Kidney capillary endothelial cell (primary cell): ENCODE measurements around the gene RNF103.
"Not testable (repeated sequence)": the region's sequence is repeated elsewhere in the genome, so short reads cannot be mapped to it uniquely, and the experiment has no call there.

ENCODE experiments used
- DNase-seq: peaks from one replicate; pipeline ENCODE4 v3.0.0-alpha.2; 2018; ENCODE audit warnings: low spot score

Gene RNF103, protein sequence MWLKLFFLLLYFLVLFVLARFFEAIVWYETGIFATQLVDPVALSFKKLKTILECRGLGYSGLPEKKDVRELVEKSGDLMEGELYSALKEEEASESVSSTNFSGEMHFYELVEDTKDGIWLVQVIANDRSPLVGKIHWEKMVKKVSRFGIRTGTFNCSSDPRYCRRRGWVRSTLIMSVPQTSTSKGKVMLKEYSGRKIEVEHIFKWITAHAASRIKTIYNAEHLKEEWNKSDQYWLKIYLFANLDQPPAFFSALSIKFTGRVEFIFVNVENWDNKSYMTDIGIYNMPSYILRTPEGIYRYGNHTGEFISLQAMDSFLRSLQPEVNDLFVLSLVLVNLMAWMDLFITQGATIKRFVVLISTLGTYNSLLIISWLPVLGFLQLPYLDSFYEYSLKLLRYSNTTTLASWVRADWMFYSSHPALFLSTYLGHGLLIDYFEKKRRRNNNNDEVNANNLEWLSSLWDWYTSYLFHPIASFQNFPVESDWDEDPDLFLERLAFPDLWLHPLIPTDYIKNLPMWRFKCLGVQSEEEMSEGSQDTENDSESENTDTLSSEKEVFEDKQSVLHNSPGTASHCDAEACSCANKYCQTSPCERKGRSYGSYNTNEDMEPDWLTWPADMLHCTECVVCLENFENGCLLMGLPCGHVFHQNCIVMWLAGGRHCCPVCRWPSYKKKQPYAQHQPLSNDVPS

DNA sequence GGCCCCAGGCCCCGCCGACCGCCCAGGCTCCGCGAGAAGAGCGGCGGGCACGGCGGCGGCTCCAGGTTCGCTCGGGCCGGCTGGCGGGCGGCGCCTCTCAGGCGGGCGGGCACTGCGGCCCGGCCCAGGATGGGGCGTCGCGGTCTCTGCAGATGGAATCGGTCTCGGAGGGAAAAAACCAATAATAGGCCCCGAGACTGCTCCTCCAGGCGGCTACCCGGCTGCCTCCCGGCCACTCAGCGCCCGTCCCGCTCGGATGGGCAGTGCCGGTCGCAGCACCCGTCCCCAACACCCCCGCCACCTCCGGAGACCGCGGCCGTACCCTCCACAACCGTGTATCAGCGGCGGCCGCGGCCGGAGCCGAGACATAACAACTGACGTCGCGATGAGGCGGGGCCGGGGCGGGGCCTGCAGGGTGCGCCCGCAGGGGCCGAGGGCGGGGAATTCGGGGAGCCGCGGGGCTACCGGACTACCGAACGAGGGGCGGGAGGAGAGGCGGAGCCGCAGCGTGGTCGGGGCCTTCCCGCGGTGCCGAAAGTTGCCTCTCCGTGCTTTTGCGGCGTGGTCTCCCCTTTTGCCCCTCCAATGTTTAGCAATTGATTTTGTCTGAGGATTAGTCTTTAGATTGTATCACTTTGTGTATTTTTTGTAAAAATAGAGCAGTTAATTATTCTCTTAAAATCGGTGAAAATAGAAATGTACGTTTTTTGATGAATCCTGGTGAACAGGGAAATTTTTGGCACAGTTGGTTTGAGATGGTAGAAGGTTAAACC is at the start of gene RNF103:
Gene RNF103 (minus strand): TSS at position 372 of the 773 bp plus-strand sequence. CDS start 979 bp downstream, outside the sequence.
- DNase-seq, result peak; percentile 73

DNA sequence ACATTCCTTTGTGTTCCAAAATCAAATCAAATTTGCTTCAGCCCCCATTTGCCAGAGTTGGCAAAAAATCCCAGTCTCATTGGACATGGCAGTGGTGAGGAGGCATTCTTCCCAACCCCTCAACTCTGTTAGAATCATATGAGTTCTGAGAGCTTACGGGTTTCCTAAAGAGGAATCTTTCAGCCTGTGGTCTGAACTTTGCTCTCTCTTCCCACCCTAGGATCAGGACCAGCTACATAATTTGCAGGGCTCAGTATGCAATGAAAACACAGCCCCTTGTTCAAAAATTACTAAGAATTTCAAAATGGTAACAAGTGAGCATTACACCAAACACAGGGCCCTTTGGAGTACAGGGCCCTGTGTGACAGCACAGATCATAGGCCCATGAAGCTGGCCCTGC is 49.3 kb upstream of the RNF103 start:
- no peak for DNase-seq

DNA sequence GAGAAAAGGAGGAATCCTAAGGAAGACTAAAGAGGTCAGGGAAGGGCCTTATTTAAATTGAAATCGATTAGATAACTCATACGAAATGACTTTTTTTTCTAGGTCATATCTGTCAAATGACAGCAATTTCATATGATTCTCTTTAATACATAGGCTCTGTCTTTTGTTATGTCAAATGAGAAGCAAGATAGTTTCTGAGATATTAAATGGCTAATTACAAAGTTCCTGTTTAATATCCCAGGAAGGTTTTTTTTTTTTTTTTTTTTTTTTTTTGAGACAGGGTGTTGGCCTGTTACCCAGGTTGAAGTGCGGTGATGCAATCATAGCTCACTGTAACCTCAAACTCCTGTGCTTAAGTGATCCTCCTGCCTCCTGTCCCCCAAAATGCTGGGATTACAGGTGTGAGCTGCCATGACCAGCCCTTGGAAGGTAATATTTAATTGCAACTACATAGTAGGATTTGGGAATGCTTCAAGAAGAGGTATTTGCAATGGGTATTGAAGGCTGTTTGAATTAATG is 48.4 kb upstream of the RNF103 start:
- DNase-seq, result no peak

DNA sequence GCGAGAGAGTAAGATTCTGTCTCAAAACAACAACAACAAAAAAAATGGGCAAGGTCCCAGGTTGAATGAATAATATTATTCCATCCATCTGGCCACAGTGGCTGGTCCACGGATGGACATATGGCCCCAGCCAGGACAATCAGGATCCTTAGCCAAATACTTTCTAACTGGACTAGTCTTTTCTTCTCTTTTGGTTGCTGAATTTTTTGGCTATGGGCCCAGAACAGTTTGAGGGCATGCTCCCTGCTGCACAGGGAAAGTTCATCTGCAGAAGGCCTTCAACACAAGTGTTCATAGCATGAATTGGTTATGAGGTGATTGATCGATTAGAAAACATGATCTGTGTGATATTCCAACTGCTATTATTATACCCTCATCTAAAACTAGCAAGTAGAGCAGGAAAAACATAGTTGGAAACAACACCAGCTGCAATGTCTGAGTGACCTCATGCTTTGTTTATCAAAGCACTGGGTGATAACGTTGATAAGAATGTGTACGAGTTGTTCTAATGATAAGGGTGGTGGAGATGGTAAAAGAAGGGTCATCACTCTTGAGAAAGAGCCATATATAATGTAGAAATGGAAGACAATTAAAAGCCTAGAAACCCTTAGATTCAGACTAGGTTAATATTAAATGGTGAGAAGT is 47.8 kb upstream of the RNF103 start:
- DNase-seq, result no peak

- DNase-seq, result not testable (repeated sequence)
Measured at GRCh38 chr2:86669323-86669722, 45.7 kb upstream of the RNF103 start.

DNA sequence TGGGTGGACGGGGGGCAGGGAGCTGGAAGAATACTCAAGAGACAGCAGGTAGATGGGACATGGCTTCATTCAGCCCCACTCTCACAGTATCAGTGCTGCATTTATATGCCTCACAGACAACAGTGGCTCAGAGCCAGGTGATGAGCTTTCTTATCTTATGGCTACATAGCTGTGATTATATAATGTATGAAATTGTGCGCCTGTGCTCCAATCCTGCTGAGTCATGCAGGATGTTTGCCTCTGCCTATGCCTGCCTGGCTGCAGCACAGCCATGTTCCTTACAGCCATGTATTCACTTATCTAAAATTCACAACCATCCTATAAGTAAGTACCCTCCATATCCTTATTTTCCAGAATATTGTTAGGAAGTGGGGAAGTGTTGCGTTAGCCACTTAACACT is 37.7 kb upstream of the RNF103 start:
- no peak for DNase-seq

DNA sequence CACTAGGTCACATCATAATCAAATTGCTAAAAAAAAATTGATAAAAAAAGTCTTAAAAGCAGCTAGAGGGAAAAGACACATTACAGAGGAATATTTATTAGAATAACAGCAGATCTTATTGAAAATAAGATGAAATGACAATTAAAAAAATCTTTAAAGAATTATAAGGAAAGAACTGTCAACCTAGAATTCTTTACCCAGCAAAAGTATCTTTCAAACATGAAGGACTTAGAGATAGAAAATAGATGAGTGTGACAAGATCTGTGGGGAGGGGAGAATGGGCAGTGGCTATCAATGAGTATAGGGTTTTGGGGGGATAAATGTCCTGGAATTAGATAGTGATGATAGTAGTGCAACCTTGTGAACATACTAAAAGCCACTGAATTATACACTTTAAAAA is 26.5 kb upstream of the RNF103 start:
- DNase-seq, result no peak

DNA sequence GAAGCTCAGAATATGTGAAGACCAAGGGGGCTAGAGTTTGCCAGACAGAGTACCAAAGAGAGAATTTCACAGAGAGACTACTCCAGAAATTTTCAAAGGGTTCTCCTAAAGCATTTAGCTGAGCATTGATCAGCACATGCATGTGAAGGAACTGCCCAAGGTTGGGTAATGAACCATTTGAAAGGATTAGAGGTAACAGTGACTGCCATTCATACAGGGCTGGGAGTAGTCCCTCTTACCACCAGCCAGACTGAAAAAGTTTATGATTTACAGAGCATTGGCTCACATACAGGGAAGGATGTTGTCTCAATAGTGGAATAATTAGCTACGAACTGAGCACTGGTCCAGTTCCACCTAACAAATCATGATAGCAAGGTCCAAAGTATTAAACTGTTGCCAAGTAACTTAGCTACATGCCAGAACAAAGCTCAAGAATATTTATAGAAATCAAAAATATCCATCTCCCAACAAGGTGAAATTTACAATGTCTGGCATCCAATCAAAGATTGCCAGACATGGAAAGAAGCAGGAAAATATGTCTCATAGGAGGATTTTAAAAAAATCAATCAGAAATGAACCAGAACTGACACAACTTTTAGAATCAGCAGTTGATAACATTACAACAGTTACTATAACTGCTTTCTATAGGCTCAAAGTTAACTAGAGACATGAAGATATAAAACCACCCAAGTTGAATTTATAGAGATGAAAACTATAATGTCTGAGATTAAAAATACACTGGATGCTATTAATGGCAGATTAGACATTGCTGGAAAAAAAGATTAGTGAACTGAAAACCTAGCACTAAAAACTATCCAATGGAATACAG is 25.7 kb upstream of the RNF103 start:
- no peak for DNase-seq

DNA sequence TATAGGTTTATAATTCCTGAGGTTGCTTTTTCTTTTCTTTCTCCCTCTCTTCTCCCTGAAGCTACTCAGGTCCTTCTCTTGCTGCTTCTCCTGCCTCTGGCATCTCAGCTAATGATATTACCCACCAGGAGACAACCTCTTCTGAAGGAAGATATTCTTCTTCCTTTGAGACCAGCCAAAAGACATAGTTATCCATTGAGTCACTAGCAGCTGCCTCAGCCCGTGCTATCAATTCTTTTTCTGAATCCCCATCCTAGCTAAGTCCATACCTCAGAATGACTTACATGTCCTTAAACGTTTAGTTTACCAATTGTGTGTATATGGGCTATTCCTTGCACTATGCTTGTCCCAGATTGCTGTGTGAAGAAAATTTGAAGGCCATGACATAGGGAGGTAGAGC is 25.0 kb upstream of the RNF103 start:
- no peak for DNase-seq

- no peak for DNase-seq
Measured at GRCh38 chr2:86646865-86647264, 23.2 kb upstream of the RNF103 start.

- DNase-seq, result no peak
Measured at GRCh38 chr2:86646329-86646728, 22.7 kb upstream of the RNF103 start.

GRCh38 chr2:86645752-86646151 is 22.1 kb upstream of the RNF103 start:
- DNase-seq, result no peak

- no peak for DNase-seq
Measured at GRCh38 chr2:86638712-86639111, 15.0 kb upstream of the RNF103 start.

- no peak for DNase-seq
Measured at GRCh38 chr2:86636842-86637241, 13.2 kb upstream of the RNF103 start.

DNA sequence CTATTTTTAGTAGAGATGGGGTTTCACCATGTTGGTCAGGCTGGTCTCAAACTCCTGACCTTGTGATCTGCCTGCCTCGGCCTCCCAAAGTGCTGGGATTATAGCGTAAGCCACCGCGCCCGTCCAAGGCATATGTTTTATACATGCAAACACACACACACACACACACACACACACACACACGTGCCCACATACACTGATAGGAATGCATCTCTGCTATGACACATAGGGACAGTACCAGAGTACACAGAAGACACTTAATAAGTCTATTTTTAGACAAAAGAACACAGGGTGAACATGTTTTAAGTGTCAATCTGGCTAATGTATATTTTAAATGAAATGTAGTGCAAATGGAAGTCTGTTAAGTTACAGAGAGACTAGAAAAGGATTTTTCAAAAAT is 10.7 kb upstream of the RNF103 start:
- DNase-seq, result no peak

GRCh38 chr2:86633155-86633651 is 9.5 kb upstream of the RNF103 start:
- DNase-seq, result no peak

GRCh38 chr2:86632672-86633071 is 9.0 kb upstream of the RNF103 start:
- no peak for DNase-seq

DNA sequence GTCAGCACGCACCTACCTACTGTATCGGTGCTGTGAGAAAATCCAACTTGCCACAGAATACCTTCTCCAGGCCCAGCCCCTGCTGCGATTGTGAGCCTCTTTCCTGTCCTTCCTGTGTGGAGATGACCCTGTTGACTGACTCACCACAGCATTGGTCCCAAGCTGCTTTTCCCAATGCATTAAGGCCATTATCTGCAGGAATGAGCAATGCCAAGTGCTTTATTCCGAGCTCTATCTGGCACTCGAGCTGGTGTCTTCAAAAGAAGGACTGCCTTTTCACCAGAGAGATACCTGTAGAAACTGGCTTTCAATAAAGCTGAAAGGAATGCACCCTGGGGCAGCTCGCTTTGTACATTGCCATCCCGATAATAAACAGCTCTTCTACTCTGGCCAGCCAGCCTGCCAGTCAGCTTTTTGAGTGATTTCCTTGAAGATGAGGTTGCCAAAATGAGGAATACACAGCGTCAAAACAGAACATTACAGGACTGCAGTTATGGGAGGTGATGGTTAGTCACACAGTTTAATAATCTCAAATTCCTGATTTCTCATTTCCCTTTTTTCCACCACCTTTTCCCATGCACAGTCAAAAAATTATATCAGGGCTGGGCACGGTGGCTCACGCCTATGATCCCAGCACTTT is 8.3 kb upstream of the RNF103 start:
- peak; percentile 56 for DNase-seq

GRCh38 chr2:86628091-86628522 is 4.4 kb upstream of the RNF103 start:
- no peak for DNase-seq

DNA sequence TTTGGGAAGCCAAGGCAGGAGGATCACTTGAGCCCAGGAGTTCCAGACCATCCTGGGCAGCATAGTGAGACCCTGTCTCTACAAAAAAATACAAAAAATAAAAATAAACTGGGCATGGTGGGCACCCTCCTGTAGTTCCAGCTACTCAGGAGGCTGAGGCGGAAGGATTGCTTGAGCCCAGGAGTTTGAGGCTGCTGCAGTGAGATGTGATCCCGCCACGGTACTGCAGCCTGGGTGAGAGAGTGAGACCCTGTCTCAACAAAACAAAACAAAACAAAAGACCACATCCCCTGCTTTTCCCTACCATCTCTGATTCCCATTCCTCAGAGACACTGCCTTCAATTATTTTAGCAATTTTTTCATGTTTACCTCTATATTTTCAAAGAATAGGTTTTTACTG is 3.9 kb upstream of the RNF103 start:
- no peak for DNase-seq
